Measurements from ENCODE around the gene HACD1. TPM values are rescaled to one million over a fixed set of nuclear protein-coding genes. Genes with fewer than 3 reads are reported as not detected.

The HACD1 gene
- total and polyA plus RNA-seq, 7 experiments from 2014 or later = 0.24 to 1.6 (median 1.2) TPM; not detected in 3

DNA sequence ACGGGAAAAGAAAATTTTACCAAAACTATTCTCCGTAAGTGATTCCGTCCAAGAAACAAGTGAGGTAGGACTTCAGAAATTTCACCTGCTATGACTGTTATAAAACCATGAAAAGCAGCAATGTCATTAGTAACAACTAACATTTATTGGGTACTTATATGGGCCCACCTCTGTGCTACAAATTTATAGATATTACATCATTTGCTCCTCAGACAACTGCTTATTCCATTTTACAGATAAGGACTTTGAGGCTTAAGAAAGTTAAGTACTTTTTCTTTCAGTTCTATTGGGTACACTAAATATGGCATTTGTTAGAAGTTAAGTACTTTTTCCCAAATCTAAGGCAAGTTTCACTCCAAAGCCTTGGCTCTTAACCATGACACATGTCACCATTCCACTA lies 36.3 kb downstream of the HACD1 start:
- Histone ChIP-seq H3K36me3 (ENCODE audit: control insufficient read depth in 2 of 3, insufficient read depth in 3 of 3, low read length in 3 of 3) (no peaks in the 10 kb centered on the region), H3K27me3 (ENCODE audit: control insufficient read depth in 2 of 2, insufficient read depth in 2 of 2, low read length in 2 of 2) (no peaks in the 10 kb centered on the region), H3K27ac (ENCODE audit: low read depth, low read length) (no peak overlapping the region), H3K9me3 (ENCODE audit: control insufficient read depth in 2 of 3, low read length in 3 of 3) (no peaks in the 10 kb centered on the region), H3K4me1 (ENCODE audit: control insufficient read depth in 2 of 2, insufficient read depth in 2 of 2, low read length in 2 of 2) (no peaks in the 10 kb centered on the region), H3K4me3 (ENCODE audit: low read length) (no peak overlapping the region)
- DNase-seq = no peak
- H3K27ac Mint-ChIP-seq = no peak overlapping the region
- H3K4me1 Mint-ChIP-seq = peaks cover 0 to 7% (median under 1%) of the 10 kb centered on the region in 7 donors
- CTCF ChIA-PET = no interaction called here
- H3K36me3 Mint-ChIP-seq = no peaks in the 10 kb centered on the region
- H3K9me3 Mint-ChIP-seq = no peaks in the 10 kb centered on the region
- H3K4me3 Mint-ChIP-seq = no peak overlapping the region
- no peak for ATAC-seq
- intact Hi-C loops (cut with micrococcal nuclease) = no loop called here
- peaks cover 0 to 6% (median 0%) of the 10 kb centered on the region in 5 donors for H3K27me3 Mint-ChIP-seq
- POLR2A ChIA-PET = no interaction called here

- Histone ChIP-seq H3K4me3 (ENCODE audit: low read length) (no peak overlapping the region), H3K9me3 (ENCODE audit: control insufficient read depth in 2 of 3, low read length in 3 of 3) (no peaks in the 10 kb centered on the region), H3K36me3 (ENCODE audit: control insufficient read depth in 2 of 3, insufficient read depth in 3 of 3, low read length in 3 of 3) (no peaks in the 10 kb centered on the region), H3K27me3 (ENCODE audit: control insufficient read depth in 2 of 2, insufficient read depth in 2 of 2, low read length in 2 of 2) (no peaks in the 10 kb centered on the region), H3K4me1 (ENCODE audit: control insufficient read depth in 2 of 2, insufficient read depth in 2 of 2, low read length in 2 of 2) (no peaks in the 10 kb centered on the region), H3K27ac (ENCODE audit: low read depth, low read length) (no peak overlapping the region)
- no peak for ATAC-seq
- peaks cover 0 to 5% (median 0%) of the 10 kb centered on the region in 11 donors for H3K9me3 Mint-ChIP-seq
- DNase-seq = no peak
- POLR2A ChIA-PET = no interaction called here
- peaks cover 0 to 7% (median 0%) of the 10 kb centered on the region in 7 donors for H3K4me1 Mint-ChIP-seq
- peaks cover 0 to 6% (median 3%) of the 10 kb centered on the region in 5 donors for H3K27me3 Mint-ChIP-seq
- no peaks in the 10 kb centered on the region for H3K36me3 Mint-ChIP-seq
- no peak overlapping the region for H3K27ac Mint-ChIP-seq
- intact Hi-C loops (cut with micrococcal nuclease) = no loop called here
- H3K4me3 Mint-ChIP-seq = no peak overlapping the region
- CTCF ChIA-PET = no interaction called here
Observed at GRCh38 chr10:17578603-17579002, 38.6 kb downstream of the HACD1 start.

GRCh38 chr10:17576768-17577167 lies 40.4 kb downstream of the HACD1 start:
- peaks cover 0 to 7% (median 0%) of the 10 kb centered on the region in 7 donors for H3K4me1 Mint-ChIP-seq
- no peak overlapping the region for H3K4me3 ChIP-seq (ENCODE audit: low read length)
- H3K27me3 ChIP-seq (ENCODE audit: control insufficient read depth in 2 of 2, insufficient read depth in 2 of 2, low read length in 2 of 2) = no peaks in the 10 kb centered on the region
- no peak for ATAC-seq
- H3K36me3 ChIP-seq (ENCODE audit: control insufficient read depth in 2 of 3, insufficient read depth in 3 of 3, low read length in 3 of 3) = no peaks in the 10 kb centered on the region
- H3K4me1 ChIP-seq (ENCODE audit: control insufficient read depth in 2 of 2, insufficient read depth in 2 of 2, low read length in 2 of 2) = no peaks in the 10 kb centered on the region
- intact Hi-C loops (cut with micrococcal nuclease) = no loop called here
- no peaks in the 10 kb centered on the region for H3K36me3 Mint-ChIP-seq
- no peaks in the 10 kb centered on the region for H3K9me3 ChIP-seq (ENCODE audit: control insufficient read depth in 2 of 3, low read length in 3 of 3)
- no peak overlapping the region for H3K4me3 Mint-ChIP-seq
- ChIA-PET POLR2A (no interaction called here), CTCF (no interaction called here)
- DNase-seq = no peak
- no peak overlapping the region for H3K27ac Mint-ChIP-seq
- peaks cover 0 to 6% (median 3%) of the 10 kb centered on the region in 5 donors for H3K27me3 Mint-ChIP-seq
- no peak overlapping the region for H3K27ac ChIP-seq (ENCODE audit: low read depth, low read length)
- H3K9me3 Mint-ChIP-seq = peaks cover 0 to 5% (median 0%) of the 10 kb centered on the region in 11 donors

GRCh38 chr10:17564911-17565310 lies 52.3 kb downstream of the HACD1 start:
- CTCF ChIA-PET = interaction anchor here (0.6 kb wide), 1 partner anchor 434 kb away, joined by 3 read pairs; no protein-coding TSS in a partner anchor
- Histone ChIP-seq H3K9me3 (ENCODE audit: control insufficient read depth in 2 of 3, low read length in 3 of 3) (no peaks in the 10 kb centered on the region), H3K27ac (ENCODE audit: low read depth, low read length) (no peak overlapping the region), H3K27me3 (ENCODE audit: control insufficient read depth in 2 of 2, insufficient read depth in 2 of 2, low read length in 2 of 2) (no peaks in the 10 kb centered on the region), H3K4me3 (ENCODE audit: low read length) (no peak overlapping the region), H3K4me1 (ENCODE audit: control insufficient read depth in 2 of 2, insufficient read depth in 2 of 2, low read length in 2 of 2) (no peaks in the 10 kb centered on the region), H3K36me3 (ENCODE audit: control insufficient read depth in 2 of 3, insufficient read depth in 3 of 3, low read length in 3 of 3) (no peaks in the 10 kb centered on the region)
- no peak for DNase-seq
- Mint-ChIP-seq H3K4me3 (no peak overlapping the region), H3K4me1 (no peaks in the 10 kb centered on the region), H3K27me3 (peaks cover 0 to 2% (median 0%) of the 10 kb centered on the region in 5 donors), H3K36me3 (peaks cover 0 to 3% (median 0%) of the 10 kb centered on the region in 5 donors), H3K9me3 (no peaks in the 10 kb centered on the region), H3K27ac (no peak overlapping the region)
- intact Hi-C loops (cut with micrococcal nuclease) = no loop called here
- no peak for ATAC-seq
- POLR2A ChIA-PET = no interaction called here

DNA sequence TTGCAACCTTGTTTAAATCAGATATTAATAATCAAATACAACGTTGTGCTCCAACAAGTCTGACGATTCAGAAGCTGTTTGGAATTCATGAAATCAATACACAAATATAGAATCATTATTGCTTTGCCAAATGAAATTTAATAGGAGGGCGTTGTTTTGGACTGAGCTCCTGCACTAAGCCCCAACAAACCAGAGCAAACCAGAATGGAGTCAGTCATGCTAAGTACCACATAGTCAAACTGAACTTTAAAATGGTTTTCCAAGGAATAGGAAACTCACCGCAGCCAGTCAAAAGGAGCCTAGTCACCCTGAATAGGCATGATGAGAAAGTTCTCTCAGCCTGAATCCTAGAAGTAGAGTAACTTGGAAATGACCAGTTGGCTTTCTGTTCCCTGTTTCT lies 53.7 kb downstream of the HACD1 start:
- POLR2A ChIA-PET = no interaction called here
- intact Hi-C loops (cut with micrococcal nuclease) = no loop called here

GRCh38 chr10:17562614-17563013 lies 54.6 kb downstream of the HACD1 start:
- Mint-ChIP-seq H3K27ac (no peak overlapping the region), H3K4me1 (no peaks in the 10 kb centered on the region), H3K27me3 (peaks cover 0 to 2% (median 0%) of the 10 kb centered on the region in 5 donors), H3K9me3 (no peaks in the 10 kb centered on the region), H3K4me3 (no peak overlapping the region), H3K36me3 (no peaks in the 10 kb centered on the region)
- POLR2A ChIA-PET = no interaction called here
- Histone ChIP-seq H3K4me3 (ENCODE audit: low read length) (no peak overlapping the region), H3K27ac (ENCODE audit: low read depth, low read length) (no peak overlapping the region), H3K36me3 (ENCODE audit: control insufficient read depth in 2 of 3, insufficient read depth in 3 of 3, low read length in 3 of 3) (no peaks in the 10 kb centered on the region), H3K9me3 (ENCODE audit: control insufficient read depth in 2 of 3, low read length in 3 of 3) (no peaks in the 10 kb centered on the region), H3K27me3 (ENCODE audit: control insufficient read depth in 2 of 2, insufficient read depth in 2 of 2, low read length in 2 of 2) (no peaks in the 10 kb centered on the region), H3K4me1 (ENCODE audit: control insufficient read depth in 2 of 2, insufficient read depth in 2 of 2, low read length in 2 of 2) (no peaks in the 10 kb centered on the region)
- CTCF ChIA-PET = no interaction called here
- no peak for DNase-seq
- intact Hi-C loops (cut with micrococcal nuclease) = no loop called here
- no peak for ATAC-seq

More for the DNA sequence above, 53.7 kb downstream of the HACD1 start:
- no peak for ATAC-seq
- no peaks in the 10 kb centered on the region for H3K36me3 ChIP-seq (ENCODE audit: control insufficient read depth in 2 of 3, insufficient read depth in 3 of 3, low read length in 3 of 3)
- no peaks in the 10 kb centered on the region for H3K9me3 ChIP-seq (ENCODE audit: control insufficient read depth in 2 of 3, low read length in 3 of 3)
- no peaks in the 10 kb centered on the region for H3K27me3 ChIP-seq (ENCODE audit: control insufficient read depth in 2 of 2, insufficient read depth in 2 of 2, low read length in 2 of 2)
- Mint-ChIP-seq H3K4me3 (no peak overlapping the region), H3K36me3 (no peaks in the 10 kb centered on the region), H3K9me3 (no peaks in the 10 kb centered on the region), H3K27ac (no peak overlapping the region), H3K27me3 (peaks cover 0 to 2% (median 0%) of the 10 kb centered on the region in 5 donors), H3K4me1 (no peaks in the 10 kb centered on the region)
- CTCF ChIA-PET = interaction anchor here (0.7 kb wide), 1 partner anchor 43 kb away, joined by 5 read pairs; no protein-coding TSS in a partner anchor
- no peak for DNase-seq
- H3K27ac ChIP-seq (ENCODE audit: low read depth, low read length) = no peak overlapping the region
- no peaks in the 10 kb centered on the region for H3K4me1 ChIP-seq (ENCODE audit: control insufficient read depth in 2 of 2, insufficient read depth in 2 of 2, low read length in 2 of 2)
- no peak overlapping the region for H3K4me3 ChIP-seq (ENCODE audit: low read length)

GRCh38 chr10:17561111-17561510 lies 56.1 kb downstream of the HACD1 start:
- Histone ChIP-seq H3K27ac (ENCODE audit: low read depth, low read length) (no peak overlapping the region), H3K27me3 (ENCODE audit: control insufficient read depth in 2 of 2, insufficient read depth in 2 of 2, low read length in 2 of 2) (no peaks in the 10 kb centered on the region), H3K9me3 (ENCODE audit: control insufficient read depth in 2 of 3, low read length in 3 of 3) (no peaks in the 10 kb centered on the region), H3K4me3 (ENCODE audit: low read length) (no peak overlapping the region), H3K36me3 (ENCODE audit: control insufficient read depth in 2 of 3, insufficient read depth in 3 of 3, low read length in 3 of 3) (no peaks in the 10 kb centered on the region), H3K4me1 (ENCODE audit: control insufficient read depth in 2 of 2, insufficient read depth in 2 of 2, low read length in 2 of 2) (no peaks in the 10 kb centered on the region)
- Mint-ChIP-seq H3K36me3 (no peaks in the 10 kb centered on the region), H3K27me3 (peaks cover 0 to 2% (median 0%) of the 10 kb centered on the region in 5 donors), H3K9me3 (no peaks in the 10 kb centered on the region), H3K27ac (no peak overlapping the region), H3K4me1 (no peaks in the 10 kb centered on the region), H3K4me3 (no peak overlapping the region)
- CTCF ChIA-PET = no interaction called here
- no peak for DNase-seq
- no peak for ATAC-seq
- POLR2A ChIA-PET = no interaction called here
- intact Hi-C loops (cut with micrococcal nuclease) = no loop called here
